Measurements from ENCODE around the gene FAM117A.

DNA sequence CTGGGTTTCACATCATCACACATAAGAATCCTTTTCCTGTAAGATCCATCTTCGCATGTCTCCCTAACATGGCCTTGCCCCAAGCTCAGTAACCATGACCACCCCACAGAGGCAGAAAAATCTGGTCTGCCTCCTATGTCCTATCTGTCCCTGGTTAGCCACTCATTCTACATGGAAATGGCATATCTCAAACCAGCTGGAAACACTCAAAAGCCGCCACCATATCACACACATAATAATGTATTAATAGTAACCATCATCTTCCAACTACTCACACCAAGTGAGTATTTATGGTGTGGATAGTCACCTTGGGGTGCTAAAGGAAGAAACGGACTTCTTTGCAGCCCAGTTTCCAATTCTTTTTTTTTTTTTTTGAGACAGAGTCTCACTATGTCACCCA, 11.4 kb downstream of the FAM117A start:
- TF ChIP-seq CTCF (IDR thresholded peaks at IDR 0.05; ENCODE audit: extremely low read depth in 1 of 2, insufficient read depth in 1 of 2, low read depth in 1 of 2, low read length in 2 of 2) (no peak), POLR2A (IDR thresholded peaks at IDR 0.05; ENCODE audit: low read depth, low read length) (no peak)

Measured in endothelial cell of umbilical vein (primary cell).